Natural killer cell (primary cell): ENCODE results near the gene TFAP2C. TPM values are rescaled to one million over a fixed set of nuclear protein-coding genes. Genes with fewer than 3 reads are reported as not detected.
"Not testable (repeated sequence)": the region's sequence is repeated elsewhere in the genome, so short reads cannot be mapped to it uniquely, and the experiment has no call there.

Experiments used
- ATAC-seq, 3 donors: fragments of 150-1000 bp in 2 of 3; fragments of 200-7000 bp in 1 of 3; cut with Tn5 transposase; 1 replicate in 1 of 3; 2 replicates in 2 of 3; pipeline ENCODE4 v1.10.0; 2021; ENCODE audit warnings: mild to moderate bottlenecking in 2 of 3, moderate library complexity in 2 of 3
- DNase-seq, 2 donors: peaks; one replicate each; pipeline versions ENCODE4 v3.0.0 to v3.0.0-alpha.2; 2013 to 2021; ENCODE audit warnings: mixed read lengths in 1 of 2
- H3K27ac ChIP-seq: one replicate; pipeline ENCODE4 v1.5.1; 2013; ENCODE audit warnings: mild to moderate bottlenecking, low read length
- H3K27me3 ChIP-seq: one replicate; pipeline ENCODE4 v1.6.1; 2013; ENCODE audit warnings: low read length; ENCODE audit not compliant: control insufficient read depth, insufficient read depth
- H3K36me3 ChIP-seq: one replicate; pipeline ENCODE4 v1.6.1; 2013; ENCODE audit warnings: low read length; ENCODE audit not compliant: control insufficient read depth, insufficient read depth
- H3K4me1 ChIP-seq: one replicate; pipeline ENCODE4 v1.6.1; 2013; ENCODE audit warnings: low read length; ENCODE audit not compliant: control insufficient read depth, insufficient read depth
- H3K4me3 ChIP-seq: one replicate; pipeline ENCODE4 v1.5.1; 2013; ENCODE audit warnings: low read length
- H3K9me3 ChIP-seq: one replicate; pipeline ENCODE4 v1.6.1; 2013; ENCODE audit warnings: low read length; ENCODE audit not compliant: control insufficient read depth, insufficient read depth
- H3K27ac Mint-ChIP-seq, 2 donors: one replicate each; pipeline ENCODE4 v1.8.0; 2022; ENCODE audit warnings: mild to moderate bottlenecking in 2 of 2, mixed read lengths in 2 of 2, moderate library complexity in 1 of 2
- H3K27me3 Mint-ChIP-seq, 2 donors: one replicate each; pipeline ENCODE4 v1.8.0; 2022; ENCODE audit warnings: low read depth in 2 of 2, mixed read lengths in 2 of 2
- H3K36me3 Mint-ChIP-seq: one replicate; pipeline ENCODE4 v1.8.0; 2022; ENCODE audit warnings: mixed read lengths
- H3K4me1 Mint-ChIP-seq, 2 donors: one replicate each; pipeline ENCODE4 v1.8.0; 2022; ENCODE audit warnings: mixed read lengths in 2 of 2
- H3K4me3 Mint-ChIP-seq: one replicate; pipeline ENCODE4 v1.8.0; 2022; ENCODE audit warnings: mild to moderate bottlenecking, moderate library complexity, mixed read lengths
- H3K9me3 Mint-ChIP-seq, 2 donors: one replicate each; pipeline ENCODE4 v1.8.0; 2022; ENCODE audit warnings: mixed read lengths in 2 of 2
- WGBS: methylation state at CpG from one replicate; pipeline ENCODE4 v1.1.7; 2013; ENCODE audit warnings: missing lambda C conversion rate; ENCODE audit not compliant: insufficient coverage; 5-methylcytosine and 5-hydroxymethylcytosine counted together
- intact Hi-C: fragments of 100-400 bp; cut with micrococcal nuclease; formaldehyde crosslinking; loops from one replicate; pipeline ENCODE4 v1.14.2; 2022
- total RNA-seq, 4 donors: library from RNA; stranded (reverse); fragments of 120-200 nt in 1 of 4; gene quantifications; one replicate each; pipeline versions ENCODE4 v1.2.3 to v1.2.4, GENCODE V29; 2013 to 2022
- TF ChIP-seq, protein P1 (sequence below): fragments of 200-600 bp; IDR thresholded peaks from one replicate; pipeline ENCODE4 v1.8.0; 2022; ENCODE audit warnings: antibody characterized with exemption

TFAP2C gene
- total RNA-seq, 3 donors from 2014 or later (not counting 1 experiment from before 2014, with no cell fraction given), result not detected

DNA sequence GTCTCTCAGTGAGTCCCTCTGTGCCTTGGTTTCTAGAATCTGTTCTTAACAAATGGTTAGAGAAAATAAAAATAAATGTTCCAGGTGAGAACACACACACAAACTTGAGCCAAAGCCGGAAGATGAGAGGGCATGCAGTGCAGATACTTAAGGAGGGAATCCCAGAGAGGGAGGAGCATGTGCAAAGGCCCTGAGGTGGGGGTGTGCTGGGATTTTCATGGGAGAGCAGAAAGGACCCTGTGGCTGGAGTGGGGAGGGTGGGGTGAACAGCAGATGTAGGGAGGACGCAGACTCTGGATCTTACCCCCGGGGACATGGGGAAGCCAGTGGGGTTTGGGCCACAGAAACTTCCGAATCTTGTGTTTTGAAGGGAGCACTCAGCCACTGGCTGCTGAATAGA is 17.5 kb downstream of the TFAP2C start:
- H3K27me3 ChIP-seq, result no peaks in the 10 kb centered on the region
- no peak overlapping the region for H3K27ac ChIP-seq
- WGBS, result 91% methylated on average over 4 of the region's 4 CpGs
- H3K4me3 ChIP-seq, result no peak overlapping the region
- peaks cover 5 to 16% of the 10 kb centered on the region in 2 donors for H3K27me3 Mint-ChIP-seq
- no peaks in the 10 kb centered on the region for H3K9me3 ChIP-seq
- no peak for DNase-seq
- H3K4me3 Mint-ChIP-seq, result no peak overlapping the region
- no peaks in the 10 kb centered on the region for H3K4me1 Mint-ChIP-seq
- H3K36me3 Mint-ChIP-seq, result no peaks in the 10 kb centered on the region
- H3K4me1 ChIP-seq, result no peaks in the 10 kb centered on the region
- no peaks in the 10 kb centered on the region for H3K9me3 Mint-ChIP-seq
- ATAC-seq, result no peak
- H3K27ac Mint-ChIP-seq, result no peak overlapping the region
- intact Hi-C loops, result no loop called here
- H3K36me3 ChIP-seq, result no peaks in the 10 kb centered on the region
- TF ChIP-seq, protein P1, sequence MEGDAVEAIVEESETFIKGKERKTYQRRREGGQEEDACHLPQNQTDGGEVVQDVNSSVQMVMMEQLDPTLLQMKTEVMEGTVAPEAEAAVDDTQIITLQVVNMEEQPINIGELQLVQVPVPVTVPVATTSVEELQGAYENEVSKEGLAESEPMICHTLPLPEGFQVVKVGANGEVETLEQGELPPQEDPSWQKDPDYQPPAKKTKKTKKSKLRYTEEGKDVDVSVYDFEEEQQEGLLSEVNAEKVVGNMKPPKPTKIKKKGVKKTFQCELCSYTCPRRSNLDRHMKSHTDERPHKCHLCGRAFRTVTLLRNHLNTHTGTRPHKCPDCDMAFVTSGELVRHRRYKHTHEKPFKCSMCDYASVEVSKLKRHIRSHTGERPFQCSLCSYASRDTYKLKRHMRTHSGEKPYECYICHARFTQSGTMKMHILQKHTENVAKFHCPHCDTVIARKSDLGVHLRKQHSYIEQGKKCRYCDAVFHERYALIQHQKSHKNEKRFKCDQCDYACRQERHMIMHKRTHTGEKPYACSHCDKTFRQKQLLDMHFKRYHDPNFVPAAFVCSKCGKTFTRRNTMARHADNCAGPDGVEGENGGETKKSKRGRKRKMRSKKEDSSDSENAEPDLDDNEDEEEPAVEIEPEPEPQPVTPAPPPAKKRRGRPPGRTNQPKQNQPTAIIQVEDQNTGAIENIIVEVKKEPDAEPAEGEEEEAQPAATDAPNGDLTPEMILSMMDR, result no peak

DNA sequence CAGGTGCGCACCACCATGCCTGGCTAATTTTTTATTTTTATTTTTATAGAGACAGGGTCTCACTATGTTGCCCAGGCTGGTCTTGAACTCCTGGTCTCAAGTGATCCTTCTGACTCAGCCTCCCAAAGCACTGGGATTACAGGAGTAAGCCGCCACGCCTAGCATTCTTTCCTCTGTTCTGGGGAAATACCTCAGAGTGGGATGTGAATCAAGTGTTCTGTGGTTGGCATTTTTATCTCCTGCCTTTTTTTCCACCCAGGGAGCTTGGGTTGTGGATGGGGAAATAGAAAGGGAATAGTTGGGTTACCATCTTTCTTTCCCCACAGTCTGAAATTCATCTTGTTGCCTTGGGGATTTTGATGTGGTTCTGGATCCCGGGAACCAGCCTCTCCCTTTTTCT is 24.1 kb downstream of the TFAP2C start:
- H3K27ac ChIP-seq, result no peak overlapping the region
- no peak overlapping the region for H3K4me3 ChIP-seq
- ATAC-seq (no peak), DNase-seq (no peak)
- H3K4me1 Mint-ChIP-seq, result no peaks in the 10 kb centered on the region
- intact Hi-C loops, result no loop called here
- TF ChIP-seq, protein P1, result no peak
- H3K4me3 Mint-ChIP-seq, result no peak overlapping the region
- H3K36me3 ChIP-seq, result no peaks in the 10 kb centered on the region
- no peaks in the 10 kb centered on the region for H3K27me3 ChIP-seq
- peaks cover 0 to 6% of the 10 kb centered on the region in 2 donors for H3K27me3 Mint-ChIP-seq
- no peak overlapping the region for H3K27ac Mint-ChIP-seq
- no CpG with 5 or more reads among the region's 4 CpGs for WGBS
- no peaks in the 10 kb centered on the region for H3K9me3 Mint-ChIP-seq
- H3K4me1 ChIP-seq, result no peaks in the 10 kb centered on the region
- no peaks in the 10 kb centered on the region for H3K9me3 ChIP-seq
- H3K36me3 Mint-ChIP-seq, result no peaks in the 10 kb centered on the region

DNA sequence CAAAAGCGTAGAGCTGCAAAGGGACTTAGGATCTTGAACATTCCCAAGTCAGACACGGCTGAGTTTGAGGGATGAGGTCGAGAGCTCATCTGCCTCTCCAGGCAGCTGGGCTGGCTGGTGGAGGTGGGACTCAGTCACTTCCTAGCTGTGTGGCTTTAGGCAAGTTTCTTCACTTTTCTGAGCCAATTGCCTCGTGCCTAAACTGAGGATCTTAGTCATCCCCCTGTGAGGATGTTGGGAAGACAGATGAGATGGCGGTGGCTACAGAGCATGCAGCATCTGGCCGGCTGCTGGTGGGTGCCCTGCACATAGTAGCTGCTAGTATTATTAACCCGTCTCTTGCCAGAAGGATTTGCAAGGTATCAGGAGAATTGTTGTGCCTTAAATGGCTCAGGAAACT is 27.5 kb downstream of the TFAP2C start:
- Histone ChIP-seq H3K4me1 (no peaks in the 10 kb centered on the region), H3K9me3 (no peaks in the 10 kb centered on the region), H3K27ac (no peak overlapping the region), H3K4me3 (no peak overlapping the region), H3K36me3 (no peaks in the 10 kb centered on the region), H3K27me3 (no peaks in the 10 kb centered on the region)
- WGBS, result 59% methylated on average over 7 of the region's 7 CpGs
- intact Hi-C loops, result no loop called here
- no peaks in the 10 kb centered on the region for H3K36me3 Mint-ChIP-seq
- DNase-seq (no peak), ATAC-seq (no peak)
- H3K9me3 Mint-ChIP-seq, result no peaks in the 10 kb centered on the region
- H3K4me3 Mint-ChIP-seq, result no peak overlapping the region
- H3K4me1 Mint-ChIP-seq, result no peaks in the 10 kb centered on the region
- H3K27me3 Mint-ChIP-seq, result peaks cover 0 to 6% of the 10 kb centered on the region in 2 donors
- TF ChIP-seq, protein P1, result no peak
- no peak overlapping the region for H3K27ac Mint-ChIP-seq

DNA sequence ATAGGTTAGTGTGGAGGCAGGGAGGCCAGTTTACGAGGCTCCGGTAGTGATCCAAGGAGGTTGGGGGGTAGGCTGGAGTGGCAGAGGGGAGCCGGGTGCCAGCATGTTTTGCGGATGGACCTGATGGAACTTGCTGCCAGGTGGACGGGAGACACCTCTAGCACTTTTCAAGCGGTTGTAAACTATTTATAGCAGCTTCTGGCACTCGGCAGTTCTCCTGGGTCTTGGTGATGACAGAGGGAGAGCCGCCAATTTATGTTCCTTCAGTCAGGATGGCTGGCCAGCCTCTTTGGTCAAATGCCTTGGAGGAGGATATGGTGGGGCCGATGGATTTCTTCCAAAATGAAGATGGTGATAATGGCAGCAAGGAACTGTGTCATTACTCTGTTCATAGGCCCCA is 28.8 kb downstream of the TFAP2C start:
- TF ChIP-seq, protein P1, result no peak
- H3K4me1 ChIP-seq, result no peaks in the 10 kb centered on the region
- no peaks in the 10 kb centered on the region for H3K36me3 ChIP-seq
- no peaks in the 10 kb centered on the region for H3K9me3 ChIP-seq
- Mint-ChIP-seq H3K4me3 (no peak overlapping the region), H3K9me3 (no peaks in the 10 kb centered on the region), H3K36me3 (no peaks in the 10 kb centered on the region), H3K27ac (no peak overlapping the region), H3K4me1 (no peaks in the 10 kb centered on the region), H3K27me3 (peaks cover 0 to 6% of the 10 kb centered on the region in 2 donors)
- H3K27me3 ChIP-seq, result no peaks in the 10 kb centered on the region
- no peak for DNase-seq
- intact Hi-C loops, result no loop called here
- no peak for ATAC-seq
- 78% methylated on average over 8 of the region's 9 CpGs for WGBS
- no peak overlapping the region for H3K4me3 ChIP-seq
- no peak overlapping the region for H3K27ac ChIP-seq

DNA sequence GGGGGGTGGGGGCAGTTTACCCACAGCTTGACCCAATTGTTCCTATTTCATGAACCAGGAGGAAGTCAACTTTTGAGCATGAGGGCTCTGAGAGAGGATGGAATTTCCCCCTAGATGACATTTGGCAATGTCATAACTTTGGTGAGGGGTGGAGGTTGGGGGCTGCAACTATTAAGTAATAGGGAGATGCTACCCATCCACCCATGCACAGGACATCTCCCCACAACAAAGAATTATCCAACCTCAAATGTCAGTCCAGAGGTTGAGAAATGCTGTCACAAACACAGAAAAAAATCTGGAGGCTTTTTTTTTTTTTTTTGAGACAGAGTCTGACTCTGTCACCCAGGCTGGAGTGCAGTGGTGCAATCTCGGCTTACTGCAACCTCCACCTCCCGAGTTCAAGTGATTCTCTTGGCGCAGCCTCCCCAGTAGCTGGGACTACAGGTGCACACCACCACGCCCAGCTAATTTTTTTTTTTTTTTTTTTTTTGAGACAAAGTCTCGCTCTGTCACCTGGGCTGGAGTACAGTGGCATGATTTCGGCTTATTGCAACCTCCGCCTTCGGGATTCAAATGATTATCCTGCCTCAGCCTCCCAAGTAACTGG is 29.3 kb downstream of the TFAP2C start:
- H3K4me3 ChIP-seq, H3K27ac ChIP-seq, H3K36me3 ChIP-seq, DNase-seq, ATAC-seq, H3K9me3 Mint-ChIP-seq, H3K27me3 ChIP-seq, H3K4me1 Mint-ChIP-seq, intact Hi-C loops, H3K27me3 Mint-ChIP-seq, H3K4me1 ChIP-seq, H3K36me3 Mint-ChIP-seq, H3K9me3 ChIP-seq, H3K27ac Mint-ChIP-seq, H3K4me3 Mint-ChIP-seq: not testable (repeated sequence)
- 93% methylated on average over 8 of the region's 8 CpGs for WGBS
